Skeletal muscle tissue (tissue), 4 donors: Measurements from ENCODE around the gene VCL. TPM values are rescaled to one million over a fixed set of nuclear protein-coding genes. Genes with fewer than 3 reads are reported as not detected.

Experiments used
- H3K27ac ChIP-seq: one replicate; pipeline ENCODE4 v1.7.0; 2013; ENCODE audit warnings: mild to moderate bottlenecking, low read depth, low read length, inconsistent platforms
- H3K27me3 ChIP-seq, 3 donors: one replicate each; pipeline ENCODE4 v1.7.0; 2013; ENCODE audit warnings: low read length in 3 of 3; ENCODE audit not compliant: control insufficient read depth in 3 of 3, insufficient read depth in 3 of 3
- H3K36me3 ChIP-seq, 3 donors: one replicate each; pipeline ENCODE4 v1.7.0; 2013; ENCODE audit warnings: low read length in 3 of 3; ENCODE audit not compliant: control insufficient read depth in 3 of 3, insufficient read depth in 3 of 3
- H3K4me1 ChIP-seq, 3 donors: one replicate each; pipeline ENCODE4 v1.7.0; 2013; ENCODE audit warnings: low read length in 3 of 3, mild to moderate bottlenecking in 3 of 3; ENCODE audit not compliant: control insufficient read depth in 3 of 3, insufficient read depth in 3 of 3
- H3K4me3 ChIP-seq, 3 donors: one replicate each; pipeline ENCODE4 v1.7.0; 2013; ENCODE audit warnings: low read length in 3 of 3
- H3K9ac ChIP-seq, 3 donors: one replicate each; pipeline ENCODE4 v1.7.0; 2013; ENCODE audit warnings: low read length in 3 of 3, mild to moderate bottlenecking in 3 of 3, moderate library complexity in 2 of 3, low read depth in 1 of 3
- H3K9me3 ChIP-seq, 3 donors: one replicate each; pipeline ENCODE4 v1.7.0; 2013; ENCODE audit warnings: low read length in 3 of 3; ENCODE audit not compliant: control insufficient read depth in 3 of 3
- total RNA-seq: library from RNA; depleted of rRNA; stranded (reverse); fragments of >200 nt; gene quantifications from one replicate; pipeline ENCODE4 v1.2.3, GENCODE V29; 2014
- donor health status: Osteomylitis.

The VCL gene
- total RNA-seq, 1 donor from 2014 or later = 83.0 TPM

DNA sequence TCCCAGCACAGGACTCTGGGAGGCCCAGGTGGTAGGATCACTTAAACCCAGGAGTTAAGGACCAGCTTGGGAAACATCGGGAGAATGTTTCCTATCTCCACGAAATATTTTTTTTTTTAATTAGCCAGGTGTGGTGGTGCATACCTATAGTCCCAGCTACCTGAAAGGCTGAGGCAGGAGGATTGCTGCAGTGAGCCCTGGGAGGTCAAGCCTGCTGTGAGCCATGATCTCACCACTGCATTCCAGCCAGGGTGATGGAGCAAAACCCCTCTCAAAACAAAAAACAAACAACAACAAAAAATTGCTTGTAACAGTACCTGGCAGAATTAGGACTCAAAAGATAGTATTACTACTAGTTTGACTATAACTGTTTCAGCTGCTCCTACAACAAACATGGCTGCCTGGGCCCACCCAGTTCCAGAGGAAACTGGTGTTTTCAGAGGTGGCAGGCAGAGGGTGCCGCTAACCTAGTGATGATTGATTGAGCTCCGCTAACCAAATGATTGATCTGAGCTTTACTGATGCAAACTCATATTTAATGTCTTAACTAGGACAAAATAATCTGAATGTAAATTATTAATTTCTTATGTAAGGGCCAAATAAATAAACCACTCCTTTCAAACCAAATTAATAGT, 95.7 kb downstream of the VCL start:
- Histone ChIP-seq H3K27me3 (no peaks in the 10 kb centered on the region), H3K9ac (no peak overlapping the region), H3K27ac (no peak overlapping the region), H3K4me3 (no peak overlapping the region), H3K36me3 (peaks cover 50 to 78% (median 65%) of the 10 kb centered on the region in 3 donors), H3K9me3 (no peaks in the 10 kb centered on the region), H3K4me1 (no peaks in the 10 kb centered on the region)

DNA sequence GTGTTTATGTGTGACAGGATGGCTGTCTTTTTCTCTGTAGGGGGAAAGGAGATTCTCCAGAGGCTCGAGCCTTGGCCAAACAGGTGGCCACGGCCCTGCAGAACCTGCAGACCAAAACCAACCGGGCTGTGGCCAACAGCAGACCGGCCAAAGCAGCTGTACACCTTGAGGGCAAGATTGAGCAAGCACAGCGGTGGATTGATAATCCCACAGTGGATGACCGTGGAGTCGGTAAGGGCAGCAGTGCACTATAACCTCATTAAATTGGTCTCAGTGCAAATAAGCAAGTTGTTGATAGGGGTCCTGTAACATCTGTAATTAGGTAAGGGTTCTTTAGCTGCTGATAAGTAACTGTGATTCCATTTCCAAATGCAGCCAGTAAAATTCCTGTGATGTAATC, 96.3 kb downstream of the VCL start:
- no peaks in the 10 kb centered on the region for H3K4me1 ChIP-seq
- H3K27me3 ChIP-seq = no peaks in the 10 kb centered on the region
- H3K9me3 ChIP-seq = no peaks in the 10 kb centered on the region
- H3K9ac ChIP-seq = no peak overlapping the region
- no peak overlapping the region for H3K4me3 ChIP-seq
- peaks cover 53 to 77% (median 64%) of the 10 kb centered on the region in 3 donors for H3K36me3 ChIP-seq
- H3K27ac ChIP-seq = no peak overlapping the region

DNA sequence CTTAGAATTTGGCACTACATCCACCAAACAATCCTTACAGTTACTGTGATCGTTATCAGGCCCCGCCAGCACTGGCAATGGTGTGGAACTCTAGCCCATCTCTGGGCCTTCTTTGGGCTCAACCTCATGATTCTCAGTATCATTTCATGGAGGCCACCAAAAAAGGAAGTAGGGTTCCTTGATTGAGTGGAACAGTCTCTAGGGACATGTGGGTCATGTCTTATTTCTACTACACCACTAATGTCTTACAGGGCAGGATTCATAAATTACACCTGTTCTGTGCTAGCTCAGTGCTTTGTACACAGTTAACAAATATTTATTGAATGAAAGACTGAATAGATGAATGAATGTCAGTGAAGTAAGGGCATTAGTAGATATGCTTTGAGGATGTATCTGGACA, 98.9 kb downstream of the VCL start:
- no peak overlapping the region for H3K4me3 ChIP-seq
- no peaks in the 10 kb centered on the region for H3K27me3 ChIP-seq
- no peaks in the 10 kb centered on the region for H3K9me3 ChIP-seq
- H3K4me1 ChIP-seq = no peaks in the 10 kb centered on the region
- no peak overlapping the region for H3K27ac ChIP-seq
- H3K36me3 ChIP-seq = peaks cover 58 to 78% (median 63%) of the 10 kb centered on the region in 3 donors
- no peak overlapping the region for H3K9ac ChIP-seq

DNA sequence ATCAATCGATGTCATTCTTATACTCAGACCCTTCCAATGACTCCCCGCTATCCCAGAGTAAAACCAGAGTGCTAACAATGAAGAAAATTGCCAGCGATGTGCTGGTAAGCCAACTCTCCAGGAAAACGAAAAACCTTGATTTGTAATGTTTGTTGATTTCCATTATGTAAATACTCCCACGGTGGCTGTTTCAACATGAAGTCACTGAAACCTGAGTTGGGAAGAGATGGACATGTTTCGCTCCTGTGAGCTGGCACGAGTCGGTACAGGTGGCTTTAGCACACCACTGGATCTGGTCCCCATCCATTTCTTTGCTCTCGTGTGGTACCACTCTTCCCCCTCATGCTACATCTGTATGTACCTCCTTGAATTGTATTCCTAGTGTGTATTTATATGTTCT, 99.9 kb downstream of the VCL start:
- Histone ChIP-seq H3K27me3 (no peaks in the 10 kb centered on the region), H3K9me3 (no peaks in the 10 kb centered on the region), H3K36me3 (peaks cover 60 to 73% (median 70%) of the 10 kb centered on the region in 3 donors), H3K9ac (no peak overlapping the region), H3K4me3 (no peak overlapping the region), H3K27ac (no peak overlapping the region), H3K4me1 (no peaks in the 10 kb centered on the region)

DNA sequence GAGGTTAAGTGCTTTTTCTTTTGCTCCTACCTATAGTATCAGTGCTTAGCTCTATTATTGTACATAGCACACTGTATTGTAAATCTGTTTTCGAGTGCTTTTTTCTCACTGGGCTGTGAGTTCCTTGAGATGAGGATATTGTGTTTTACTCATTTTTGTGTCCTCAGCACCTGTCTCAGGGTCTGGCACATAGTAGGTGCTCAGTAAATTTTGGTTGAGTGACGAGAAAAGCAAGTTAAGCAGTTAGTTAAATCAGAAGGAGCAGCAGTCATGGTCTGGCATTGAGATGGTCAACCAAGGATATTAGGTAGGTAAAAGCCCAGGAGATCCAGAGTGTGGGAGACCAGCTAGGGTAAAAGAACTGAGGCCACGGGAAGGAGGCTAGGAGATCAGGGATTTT, 101.5 kb downstream of the VCL start:
- Histone ChIP-seq H3K4me3 (no peak overlapping the region), H3K27ac (no peak overlapping the region), H3K36me3 (peaks cover 60 to 81% (median 72%) of the 10 kb centered on the region in 3 donors), H3K9ac (no peak overlapping the region), H3K4me1 (no peaks in the 10 kb centered on the region), H3K27me3 (no peaks in the 10 kb centered on the region), H3K9me3 (no peaks in the 10 kb centered on the region)

DNA sequence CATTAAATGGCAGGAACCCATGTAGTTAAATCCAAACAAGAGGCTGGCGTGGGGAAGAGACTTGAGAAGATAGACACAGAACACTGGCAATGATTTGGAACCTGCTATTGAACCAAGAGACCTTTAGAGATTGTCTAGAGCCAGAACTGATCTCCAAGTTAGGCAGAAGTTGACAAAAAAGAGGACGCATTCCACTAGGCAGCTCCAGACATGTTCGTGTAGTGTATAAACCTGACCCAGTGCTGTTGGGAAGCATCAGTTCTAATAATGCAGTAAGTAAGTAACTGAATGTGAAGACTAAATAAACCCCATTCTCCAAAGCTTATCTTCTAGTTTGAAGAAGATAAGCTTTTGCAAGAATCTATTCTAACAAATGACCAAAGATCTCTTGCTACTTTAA, 101.9 kb downstream of the VCL start:
- Histone ChIP-seq H3K4me3 (no peak overlapping the region), H3K27ac (no peak overlapping the region), H3K9me3 (no peaks in the 10 kb centered on the region), H3K9ac (no peak overlapping the region), H3K36me3 (peaks cover 60 to 81% (median 72%) of the 10 kb centered on the region in 3 donors), H3K27me3 (no peaks in the 10 kb centered on the region), H3K4me1 (no peaks in the 10 kb centered on the region)

DNA sequence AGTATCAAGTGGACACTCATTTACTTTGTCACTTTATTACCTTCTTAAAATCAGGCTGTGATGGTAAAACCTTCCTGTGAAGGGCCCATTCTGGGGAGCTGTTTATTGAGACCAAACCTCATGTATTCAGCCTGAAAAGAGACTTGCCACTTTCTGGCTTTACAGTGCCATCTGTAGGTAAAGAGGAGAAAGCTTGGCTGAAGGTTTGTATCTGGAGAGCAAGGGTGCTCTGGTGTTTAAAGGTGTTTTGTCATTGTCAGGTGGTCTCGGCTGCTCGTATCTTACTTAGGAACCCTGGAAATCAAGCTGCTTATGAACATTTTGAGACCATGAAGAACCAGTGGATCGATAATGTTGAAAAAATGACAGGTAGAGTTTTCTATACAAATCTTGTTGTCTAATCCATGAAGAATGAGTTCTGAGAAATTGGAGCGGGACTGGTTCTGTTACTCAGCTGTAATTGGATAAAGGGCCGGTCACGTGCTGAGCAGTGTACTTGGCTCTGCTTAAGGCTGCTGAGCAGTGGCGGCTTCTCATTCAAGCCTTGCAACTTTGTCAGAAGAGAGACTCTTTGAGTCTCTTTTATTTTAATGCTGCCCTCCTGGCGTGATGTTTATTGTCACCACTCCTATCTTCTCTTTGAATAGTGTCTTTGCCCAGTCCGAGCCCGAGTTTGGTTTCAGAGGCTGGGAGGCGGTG, 105.8 kb downstream of the VCL start:
- no peaks in the 10 kb centered on the region for H3K27me3 ChIP-seq
- H3K4me1 ChIP-seq = no peaks in the 10 kb centered on the region
- no peak overlapping the region for H3K4me3 ChIP-seq
- no peak overlapping the region for H3K27ac ChIP-seq
- H3K9ac ChIP-seq = no peak overlapping the region
- H3K9me3 ChIP-seq = no peaks in the 10 kb centered on the region
- peaks cover 57 to 80% (median 74%) of the 10 kb centered on the region in 3 donors for H3K36me3 ChIP-seq

DNA sequence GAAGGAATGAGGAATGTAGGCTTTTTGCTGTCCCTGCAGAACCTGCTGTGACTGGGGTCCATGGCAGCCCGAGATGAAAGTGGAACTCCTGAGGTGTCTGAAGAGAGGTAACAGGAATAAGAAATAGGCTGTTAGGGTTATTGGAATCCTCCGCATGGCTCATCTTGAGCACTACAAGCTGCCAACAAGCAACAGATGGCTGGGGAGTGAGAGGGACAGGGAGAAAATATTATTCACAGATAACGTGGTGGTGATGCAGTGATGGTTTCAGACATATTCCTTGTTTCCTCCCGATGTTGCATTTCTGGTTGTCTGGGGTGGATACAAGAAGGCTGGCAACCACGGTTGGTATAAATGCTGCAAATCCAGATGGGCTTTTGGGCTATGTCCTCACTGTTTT, 106.6 kb downstream of the VCL start:
- Histone ChIP-seq H3K9me3 (no peaks in the 10 kb centered on the region), H3K27me3 (no peaks in the 10 kb centered on the region), H3K4me1 (no peaks in the 10 kb centered on the region), H3K27ac (no peak overlapping the region), H3K36me3 (peaks cover 57 to 82% (median 75%) of the 10 kb centered on the region in 3 donors), H3K9ac (no peak overlapping the region), H3K4me3 (no peak overlapping the region)

DNA sequence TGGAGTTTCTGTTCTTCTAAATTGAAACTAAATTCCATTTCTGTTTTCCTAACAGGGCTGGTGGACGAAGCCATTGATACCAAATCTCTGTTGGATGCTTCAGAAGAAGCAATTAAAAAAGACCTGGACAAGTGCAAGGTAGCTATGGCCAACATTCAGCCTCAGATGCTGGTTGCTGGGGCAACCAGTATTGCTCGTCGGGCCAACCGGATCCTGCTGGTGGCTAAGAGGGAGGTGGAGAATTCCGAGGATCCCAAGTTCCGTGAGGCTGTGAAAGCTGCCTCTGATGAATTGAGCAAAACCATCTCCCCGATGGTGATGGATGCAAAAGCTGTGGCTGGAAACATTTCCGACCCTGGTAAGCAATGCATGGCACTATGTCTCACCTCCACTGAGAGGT, 107.1 kb downstream of the VCL start:
- H3K4me3 ChIP-seq = no peak overlapping the region
- H3K36me3 ChIP-seq = peaks cover 55 to 82% (median 75%) of the 10 kb centered on the region in 3 donors
- H3K4me1 ChIP-seq = no peaks in the 10 kb centered on the region
- no peak overlapping the region for H3K27ac ChIP-seq
- no peaks in the 10 kb centered on the region for H3K27me3 ChIP-seq
- H3K9ac ChIP-seq = no peak overlapping the region
- H3K9me3 ChIP-seq = no peaks in the 10 kb centered on the region

DNA sequence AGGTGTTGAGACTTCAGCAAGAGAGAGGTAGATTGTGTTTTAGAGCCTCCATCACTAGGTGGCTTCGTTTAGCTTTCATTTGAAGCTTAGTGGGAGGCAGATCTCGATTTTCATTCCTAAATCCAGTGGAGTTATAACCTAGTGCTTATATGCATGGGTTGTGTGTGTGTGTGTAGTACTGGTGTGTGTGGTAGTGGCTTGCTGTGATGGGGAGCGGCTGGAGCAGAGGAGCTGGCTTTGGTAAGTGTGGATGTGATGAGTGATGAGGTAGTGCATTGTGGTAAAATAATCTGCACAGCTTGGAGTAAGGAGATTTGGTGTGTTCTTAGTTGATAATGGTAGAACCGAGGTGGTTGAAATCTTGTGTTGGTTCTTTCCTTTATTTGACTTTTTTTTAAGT, 109.5 kb downstream of the VCL start:
- H3K4me1 ChIP-seq = no peaks in the 10 kb centered on the region
- H3K36me3 ChIP-seq = peaks cover 67 to 89% (median 85%) of the 10 kb centered on the region in 3 donors
- H3K9ac ChIP-seq = no peak overlapping the region
- no peak overlapping the region for H3K4me3 ChIP-seq
- no peaks in the 10 kb centered on the region for H3K27me3 ChIP-seq
- no peak overlapping the region for H3K27ac ChIP-seq
- H3K9me3 ChIP-seq = no peaks in the 10 kb centered on the region
